Skin epidermis (tissue), 12 donors: ENCODE results near the gene GALNT12.

Source experiments
- H3K27ac ChIP-seq, 21 experiments: fragments of 200-600 bp; sonication (generic) in 11 of 21; one replicate each; pipeline ENCODE4 v1.5.0; 2020; ENCODE audit warnings: mild to moderate bottlenecking in 3 of 21, inconsistent platforms in 2 of 21, moderate library complexity in 2 of 21
- H3K4me3 ChIP-seq, 7 experiments: fragments of 200-600 bp; sonication (generic) in 2 of 7; one replicate each; pipeline ENCODE4 v1.5.0; 2020; ENCODE audit warnings: inconsistent platforms in 2 of 7, mild to moderate bottlenecking in 2 of 7, moderate library complexity in 1 of 7

The GALNT12 gene

DNA sequence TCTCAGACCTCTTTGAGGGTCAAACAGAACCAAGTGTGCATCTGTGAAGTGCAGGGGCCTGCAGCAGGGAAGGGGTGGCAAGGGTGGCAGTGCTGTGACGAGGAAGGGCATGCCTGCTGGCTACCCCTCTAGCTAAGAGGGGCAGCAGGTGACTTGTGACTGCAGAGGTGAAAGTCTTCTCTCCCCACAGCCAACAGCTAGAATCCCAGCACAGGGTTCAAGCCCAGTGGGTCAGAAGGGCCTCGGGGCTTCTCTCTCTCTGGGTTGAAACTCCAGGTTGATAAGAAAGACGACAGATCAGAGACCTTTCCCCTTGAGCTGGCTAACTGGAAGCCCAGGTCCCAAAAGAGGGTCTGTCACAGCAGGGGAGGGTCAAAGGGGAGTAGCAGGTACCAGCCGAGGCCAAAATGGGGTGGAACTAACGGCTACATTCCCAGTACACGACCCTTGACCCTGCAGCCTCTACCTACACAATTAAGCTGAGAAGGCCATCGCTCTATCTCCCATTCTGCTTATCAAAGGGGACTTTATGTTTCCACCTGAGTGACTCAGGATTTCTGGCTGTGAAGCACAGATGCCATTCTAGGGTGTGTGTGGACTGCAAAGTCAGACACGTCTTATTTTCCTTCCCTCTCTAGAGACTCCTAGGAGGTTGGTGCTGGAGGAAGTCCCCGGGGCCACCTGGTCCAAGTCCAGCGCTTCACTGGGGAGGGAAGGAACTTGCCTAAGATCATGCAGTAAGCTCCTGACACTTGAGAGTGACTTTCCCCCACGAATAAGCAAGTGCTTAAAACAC lies 25.7 kb upstream of the GALNT12 start:
- no peak overlapping the region for H3K27ac ChIP-seq
- no peak overlapping the region for H3K4me3 ChIP-seq

DNA sequence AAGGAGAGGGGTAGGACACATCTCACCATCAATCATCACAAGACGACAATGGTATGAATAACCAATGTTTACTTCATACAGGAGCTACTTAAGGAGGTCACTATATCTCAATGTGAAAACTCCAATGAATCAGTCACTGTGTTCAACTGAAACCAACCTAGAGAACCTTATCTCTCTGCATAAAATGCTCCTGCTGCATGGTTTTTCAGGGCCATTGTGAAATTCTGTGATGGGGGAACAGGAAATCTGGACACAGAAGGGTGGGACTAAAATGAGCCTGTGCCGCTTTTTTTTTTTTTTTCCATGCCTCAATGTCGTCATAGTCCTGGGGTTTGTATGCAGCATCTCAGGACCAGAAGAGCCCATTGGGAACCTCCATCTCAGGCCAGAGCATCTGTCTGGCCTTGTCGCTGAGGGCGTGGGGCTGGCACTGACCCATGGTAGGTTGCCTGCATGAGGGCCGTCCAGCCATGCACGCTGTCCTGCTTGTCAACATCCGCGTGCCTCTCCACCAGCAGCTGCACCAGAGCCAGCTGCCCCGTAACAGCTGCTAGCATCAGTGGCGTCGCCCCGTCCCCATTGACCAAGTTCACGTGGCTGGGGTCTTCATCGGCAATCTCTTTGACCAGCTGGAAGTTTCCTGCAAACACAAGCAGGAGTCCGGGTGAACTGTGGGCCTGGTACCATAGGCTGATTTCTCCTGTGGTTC lies 23.8 kb upstream of the GALNT12 start:
- Histone ChIP-seq H3K4me3 (no peak overlapping the region), H3K27ac (no peak overlapping the region)

DNA sequence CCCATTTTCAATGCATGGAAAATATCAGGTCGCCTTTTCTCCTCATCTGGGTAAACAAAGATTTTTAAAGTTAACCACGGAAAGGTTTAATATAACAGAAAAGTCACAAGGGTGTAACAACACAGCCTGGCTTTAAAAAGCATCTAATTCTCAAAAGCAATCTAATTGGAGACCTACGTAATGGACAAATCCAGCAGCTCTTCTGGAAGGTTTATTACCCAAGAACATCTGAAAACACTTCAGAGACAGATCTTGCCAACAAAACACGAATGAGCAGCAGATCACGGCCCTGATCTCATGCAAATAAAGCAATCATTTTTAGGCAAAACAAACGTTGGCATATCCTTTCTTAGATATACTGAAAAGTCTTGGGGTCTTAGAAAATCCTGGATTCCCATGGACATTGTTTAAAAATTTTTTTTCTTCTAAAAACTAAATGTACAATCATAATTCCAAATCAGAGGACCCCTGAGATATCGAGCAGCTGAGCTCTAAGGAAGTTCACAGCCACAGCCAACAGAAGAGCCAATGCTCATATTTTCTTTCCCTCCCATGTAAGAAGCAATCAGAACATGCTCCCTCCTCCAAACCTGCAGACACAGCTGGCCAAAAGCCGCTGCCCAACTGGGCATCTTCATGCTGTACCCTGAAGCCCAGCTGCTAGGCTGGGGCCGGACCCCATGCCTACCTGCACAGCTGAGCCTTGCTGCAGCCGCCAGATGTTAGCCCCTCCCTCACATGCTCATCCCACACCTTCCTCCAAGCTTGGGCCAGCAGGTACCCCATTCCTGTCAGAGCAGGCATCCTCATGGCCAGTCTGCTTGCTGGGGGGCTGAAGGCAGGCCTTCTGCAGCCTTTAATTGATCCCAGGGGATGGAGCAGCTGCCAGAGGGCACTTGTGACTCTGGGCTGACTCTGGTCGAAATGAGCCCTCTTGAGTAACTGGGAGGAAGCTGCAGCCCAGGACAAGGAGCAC lies 22.4 kb upstream of the GALNT12 start:
- Histone ChIP-seq H3K4me3 (no peak overlapping the region), H3K27ac (no peak overlapping the region)

DNA sequence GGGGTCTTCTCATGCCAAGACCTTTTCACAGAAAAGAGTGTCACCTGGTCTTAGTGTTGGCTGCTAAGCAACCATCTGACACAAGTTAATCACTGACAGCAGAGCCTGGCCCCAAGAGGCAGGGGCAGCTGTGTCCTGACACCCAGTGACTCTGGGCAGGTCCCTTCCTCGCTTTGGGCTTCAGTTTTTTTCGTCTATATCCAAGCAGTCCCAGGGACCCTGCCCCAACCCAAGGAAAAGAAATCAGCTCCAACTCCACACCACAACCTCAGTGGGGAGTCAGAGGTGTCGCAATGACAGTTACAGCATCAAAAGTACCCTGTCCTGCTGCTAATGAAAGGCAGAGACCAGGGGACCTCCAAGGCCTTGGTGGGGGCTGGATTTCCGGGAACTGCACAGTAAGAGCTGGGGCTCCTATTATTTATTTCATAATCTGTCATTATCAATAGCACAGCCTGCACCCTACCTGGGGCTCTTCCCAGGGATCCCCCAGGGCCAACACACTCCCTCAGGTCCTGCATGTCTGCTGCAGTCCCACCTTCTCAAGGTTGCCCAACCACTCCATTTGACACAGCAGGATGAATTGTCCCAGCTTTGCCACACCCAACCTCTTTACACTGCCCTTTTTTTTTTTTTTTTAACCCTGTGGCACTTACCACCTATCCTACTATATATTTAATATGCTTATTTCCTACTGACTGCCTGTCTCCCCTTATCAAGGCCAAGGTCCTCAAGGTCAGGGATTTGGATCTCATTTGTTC lies 20.5 kb upstream of the GALNT12 start:
- Histone ChIP-seq H3K27ac (no peak overlapping the region), H3K4me3 (no peak overlapping the region)

DNA sequence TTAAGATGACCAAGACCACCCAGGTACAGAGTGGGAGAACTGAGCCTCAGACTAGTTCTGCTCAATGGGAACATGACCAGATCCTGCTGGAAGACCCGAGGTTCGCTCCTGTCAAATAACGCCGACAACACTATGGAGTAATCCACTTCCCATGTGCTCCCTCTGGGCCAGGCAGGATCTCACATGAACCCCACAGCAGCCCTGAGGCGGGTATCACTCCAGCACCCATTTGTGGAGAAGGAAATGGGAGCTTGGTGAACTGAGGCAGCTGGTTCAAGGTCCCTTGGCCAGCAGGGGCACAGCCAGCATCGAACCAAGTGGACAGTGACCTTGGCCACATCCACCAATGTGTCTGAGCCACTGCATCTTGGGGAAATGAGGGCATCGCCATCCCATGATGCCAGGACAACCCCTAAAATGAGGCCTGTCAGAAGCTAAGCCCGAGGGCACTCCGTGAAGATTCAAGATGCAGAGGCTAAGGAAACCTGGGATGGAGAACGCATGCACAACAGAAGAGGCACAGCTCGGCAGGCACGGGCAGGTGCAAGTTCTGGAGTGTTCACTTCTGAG lies 19.6 kb upstream of the GALNT12 start:
- Histone ChIP-seq H3K27ac (no peak overlapping the region), H3K4me3 (no peak overlapping the region)

DNA sequence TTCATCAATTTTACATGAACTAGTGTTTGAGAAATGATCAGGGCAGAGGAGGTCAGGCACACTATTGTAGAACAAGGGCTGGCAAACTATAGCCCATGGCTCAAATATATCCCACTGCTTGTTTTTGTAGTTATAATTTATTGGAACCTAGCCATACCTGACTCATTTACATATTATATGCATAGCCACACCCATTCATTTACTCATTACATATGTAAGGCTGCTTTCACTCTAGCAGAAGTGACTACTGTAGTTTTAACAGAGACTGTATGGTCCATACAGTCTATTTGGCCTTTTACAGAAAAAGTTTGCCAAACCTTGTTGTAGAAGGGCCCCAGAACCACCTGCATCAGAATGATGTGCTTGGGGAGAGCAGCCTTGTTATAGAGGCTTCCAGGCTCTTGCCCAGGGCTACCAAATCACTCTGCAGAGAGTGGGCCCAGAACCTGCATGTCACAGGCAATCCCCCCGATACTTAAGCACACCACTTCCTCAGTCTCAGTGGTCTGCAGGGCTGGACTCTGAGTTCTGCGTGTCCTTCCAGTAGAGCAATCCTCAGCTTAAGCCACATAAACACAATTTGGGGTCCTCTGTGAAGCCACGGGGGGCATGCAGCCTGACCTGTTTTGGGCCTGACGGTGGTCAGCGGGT lies 17.9 kb upstream of the GALNT12 start:
- no peak overlapping the region for H3K27ac ChIP-seq
- H3K4me3 ChIP-seq: no peak overlapping the region

DNA sequence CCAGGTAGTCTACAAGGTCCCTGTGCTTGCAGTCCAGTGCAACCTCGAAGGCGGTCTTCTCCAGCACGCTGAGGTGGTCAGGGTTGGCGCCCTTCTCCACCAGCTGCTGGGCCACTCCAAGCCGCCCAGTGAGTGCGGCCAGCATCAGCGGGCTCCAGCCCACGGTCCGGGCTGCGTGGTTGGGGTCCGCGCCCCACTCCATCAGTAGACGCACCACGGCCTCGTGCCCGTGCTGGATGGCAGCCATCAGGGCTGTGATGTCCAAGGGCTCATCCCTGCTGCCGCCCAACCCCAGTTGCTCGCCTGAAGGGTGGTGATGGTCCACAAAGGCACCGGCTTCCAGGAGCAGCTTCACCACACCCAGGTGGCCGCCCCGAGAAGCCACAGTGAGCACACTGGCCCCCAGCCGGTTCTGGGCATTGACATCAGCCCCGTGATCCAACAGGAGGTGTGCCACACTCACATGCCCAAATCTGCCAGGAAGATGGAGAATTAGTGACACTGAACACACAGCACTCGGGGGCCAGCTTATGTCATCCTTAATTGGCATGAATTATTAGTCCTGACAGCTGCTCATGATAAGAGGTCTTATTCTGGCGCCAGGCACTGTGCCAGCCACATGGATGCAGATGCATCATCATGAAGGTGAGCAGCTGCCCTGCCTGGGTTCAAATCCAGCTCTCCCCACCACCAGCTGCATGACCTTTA lies 17.2 kb upstream of the GALNT12 start:
- Histone ChIP-seq H3K4me3 (no peak overlapping the region), H3K27ac (no peak overlapping the region)

DNA sequence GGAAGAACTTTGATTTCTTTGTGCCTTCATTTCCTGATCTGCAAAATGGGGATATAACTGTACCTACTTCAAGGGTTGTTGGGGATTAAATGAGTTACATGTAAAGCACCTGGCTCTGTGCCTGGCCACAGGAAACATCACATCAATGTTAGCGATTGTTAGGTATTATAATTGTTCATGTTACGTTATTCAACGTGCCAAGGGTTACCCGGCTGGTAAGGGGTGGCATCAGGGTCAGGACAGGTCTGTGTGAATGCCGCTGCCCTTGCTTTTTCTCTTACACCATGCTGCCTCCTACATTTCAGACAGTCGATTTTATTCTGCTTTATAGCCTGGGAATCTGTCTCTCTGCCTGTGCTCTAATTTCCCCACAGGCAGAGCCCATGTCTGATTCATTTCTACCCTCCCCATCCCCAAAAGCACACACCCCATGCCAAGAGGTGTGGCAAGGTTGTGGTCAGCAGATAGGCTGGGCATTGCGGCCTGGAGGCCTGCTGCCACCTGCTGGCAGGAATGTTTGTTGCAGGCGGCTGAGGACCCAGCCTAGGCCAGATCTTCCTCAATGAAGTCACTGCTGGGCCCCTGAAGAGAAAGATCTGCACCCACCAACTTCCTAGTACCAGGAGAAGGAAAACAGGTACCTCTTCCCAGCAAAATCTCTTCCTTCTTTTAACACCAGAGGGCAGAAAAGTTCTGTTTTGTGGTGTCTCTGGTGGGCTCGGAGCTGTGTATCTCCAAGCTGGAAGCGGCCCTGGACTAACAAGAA lies 16.4 kb upstream of the GALNT12 start:
- H3K27ac ChIP-seq: peak overlapping the region in 4 of 21 experiments; percentile 34 to 60 (median 46)
- no peak overlapping the region for H3K4me3 ChIP-seq

DNA sequence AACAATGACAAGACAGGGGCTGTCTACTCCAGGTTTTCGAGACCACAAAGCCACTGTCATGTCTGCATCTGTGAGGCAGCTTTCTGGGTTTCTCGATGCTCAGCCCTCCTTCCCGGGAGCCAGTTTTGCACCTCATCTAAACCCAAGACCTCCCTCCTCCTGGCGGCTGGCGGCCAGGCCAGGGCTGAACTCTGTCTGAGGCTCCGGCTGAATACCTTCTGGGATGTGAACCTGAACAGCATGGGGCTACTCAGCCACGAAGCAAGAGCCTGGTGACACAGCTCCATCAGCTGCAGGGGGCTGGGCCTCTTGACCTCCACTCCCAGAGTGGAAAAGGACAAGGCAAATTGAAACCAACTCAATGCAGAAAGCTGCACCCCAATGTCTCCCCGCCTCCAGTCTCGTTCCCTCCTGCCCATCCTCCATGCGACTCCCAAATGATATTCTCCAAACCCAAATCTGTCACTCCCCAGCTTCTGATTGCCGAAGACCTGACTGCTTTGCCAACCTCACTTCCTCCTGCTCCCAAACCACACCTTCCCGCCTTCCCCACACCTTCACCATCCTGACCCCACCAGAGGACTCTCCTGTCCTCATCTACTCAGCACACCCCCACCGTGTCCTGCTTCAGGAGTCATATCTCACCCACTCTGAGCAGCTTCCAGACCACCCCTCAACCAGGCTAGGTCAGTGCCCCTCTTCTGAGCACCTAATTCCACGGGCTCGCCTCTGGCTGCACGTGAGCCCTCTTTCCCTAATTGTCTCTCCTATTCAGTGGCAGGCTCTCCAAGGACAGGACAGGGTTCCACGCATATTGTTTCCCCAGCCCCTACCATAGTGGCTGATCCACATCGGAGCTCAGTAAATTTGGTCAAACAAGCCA lies 15.6 kb upstream of the GALNT12 start:
- peak overlapping the region in 4 of 21 experiments; percentile 34 to 60 (median 46) for H3K27ac ChIP-seq

DNA sequence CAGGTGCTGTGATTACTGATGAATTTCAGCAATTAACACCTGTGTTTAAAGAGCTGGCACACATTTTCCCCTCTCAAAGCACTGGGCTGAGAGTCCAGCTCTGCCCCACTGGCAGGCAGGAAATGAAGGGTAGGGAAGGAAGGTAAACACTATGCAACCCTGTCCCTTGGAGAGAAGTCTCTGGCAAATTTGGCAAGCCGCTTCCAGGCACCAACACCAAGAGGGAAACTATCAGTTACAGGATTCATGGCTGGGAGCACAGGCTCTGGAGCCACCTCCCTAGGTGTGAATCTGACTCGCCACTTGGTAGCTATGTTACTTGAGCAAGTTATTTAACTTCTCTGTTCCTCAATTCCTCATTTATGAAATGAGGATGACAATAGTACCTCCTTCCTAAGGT lies 14.4 kb upstream of the GALNT12 start:
- no peak overlapping the region for H3K27ac ChIP-seq
- H3K4me3 ChIP-seq: no peak overlapping the region

More for the DNA sequence above, 15.6 kb upstream of the GALNT12 start:
- no peak overlapping the region for H3K4me3 ChIP-seq

DNA sequence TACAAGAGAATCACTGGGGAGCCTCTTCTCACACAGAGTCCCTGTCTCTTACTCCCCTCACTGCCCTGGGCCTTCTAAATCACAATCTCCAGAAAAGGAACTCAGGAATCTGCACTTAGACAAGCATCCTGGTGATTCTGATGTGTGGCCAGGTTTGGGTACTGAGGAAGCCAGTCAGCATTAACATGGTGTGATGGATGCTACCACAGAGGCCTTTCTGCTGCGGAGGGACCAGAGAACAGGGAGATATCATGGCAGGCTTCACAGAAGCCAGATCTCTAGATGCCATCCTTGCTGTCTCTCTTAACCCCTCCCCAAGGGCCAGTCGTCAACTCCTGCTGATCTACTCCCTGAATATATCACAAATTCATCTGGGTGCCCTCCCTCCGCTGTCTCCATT lies 12.7 kb upstream of the GALNT12 start:
- Histone ChIP-seq H3K4me3 (no peak overlapping the region), H3K27ac (no peak overlapping the region)

DNA sequence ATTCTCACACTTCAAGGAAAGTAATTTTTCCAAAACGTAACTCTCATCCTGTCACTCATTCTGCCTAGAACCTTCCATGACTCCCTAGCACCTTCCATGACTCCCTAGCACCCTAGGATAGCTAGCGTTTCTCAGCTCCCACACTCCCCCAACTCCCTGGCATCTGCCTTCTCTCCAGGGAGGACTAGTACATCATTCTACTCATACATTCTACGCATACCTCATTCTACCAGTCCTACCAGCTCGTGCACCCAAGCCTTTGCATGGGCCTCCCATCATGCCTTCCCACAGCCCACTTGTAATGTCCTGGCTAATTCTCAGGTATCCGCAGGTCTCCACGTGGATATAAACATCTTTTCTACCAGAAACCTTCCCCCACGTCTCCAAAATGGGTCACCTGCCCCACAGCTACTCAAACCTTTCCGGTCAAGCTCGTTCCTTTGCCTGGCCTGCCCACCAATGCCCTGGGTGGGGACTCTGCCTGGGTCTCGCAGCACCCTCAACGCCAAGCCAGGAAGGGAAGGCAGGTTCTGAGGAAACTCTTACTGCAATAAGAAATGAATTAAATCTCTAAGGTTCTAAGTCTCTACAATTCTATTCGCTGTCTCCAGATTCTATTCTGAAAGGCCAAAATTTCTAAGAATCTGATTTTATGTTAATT lies 12.0 kb upstream of the GALNT12 start:
- Histone ChIP-seq H3K27ac (peak overlapping the region in 5 of 21 experiments; percentile 46 to 82 (median 57)), H3K4me3 (peak overlapping the region; percentile 49 to 57 (median 53))

DNA sequence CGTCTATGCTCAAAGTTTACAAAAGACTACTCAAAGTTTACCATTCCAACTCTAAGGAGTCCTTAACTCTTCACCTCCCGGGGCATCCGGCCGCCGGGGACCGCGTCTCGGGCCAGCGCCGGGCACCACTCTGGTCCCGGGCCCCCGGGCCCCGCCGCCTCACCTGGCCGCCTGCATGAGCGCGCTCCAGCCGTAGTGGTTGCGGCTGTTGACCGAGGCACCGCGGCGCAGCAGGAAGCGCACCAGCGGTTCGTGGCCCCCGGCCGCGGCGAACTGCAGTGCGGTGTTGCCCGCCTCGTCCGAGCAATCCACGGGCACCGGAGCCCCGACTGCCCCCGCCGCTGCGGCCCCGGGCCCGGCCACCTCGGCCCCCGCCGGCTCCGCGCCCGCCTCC lies 11.5 kb upstream of the GALNT12 start:
- peak overlapping the region; percentile 49 to 57 (median 53) for H3K4me3 ChIP-seq
- peak overlapping the region in 7 of 21 experiments; percentile 28 to 82 (median 48) for H3K27ac ChIP-seq

DNA sequence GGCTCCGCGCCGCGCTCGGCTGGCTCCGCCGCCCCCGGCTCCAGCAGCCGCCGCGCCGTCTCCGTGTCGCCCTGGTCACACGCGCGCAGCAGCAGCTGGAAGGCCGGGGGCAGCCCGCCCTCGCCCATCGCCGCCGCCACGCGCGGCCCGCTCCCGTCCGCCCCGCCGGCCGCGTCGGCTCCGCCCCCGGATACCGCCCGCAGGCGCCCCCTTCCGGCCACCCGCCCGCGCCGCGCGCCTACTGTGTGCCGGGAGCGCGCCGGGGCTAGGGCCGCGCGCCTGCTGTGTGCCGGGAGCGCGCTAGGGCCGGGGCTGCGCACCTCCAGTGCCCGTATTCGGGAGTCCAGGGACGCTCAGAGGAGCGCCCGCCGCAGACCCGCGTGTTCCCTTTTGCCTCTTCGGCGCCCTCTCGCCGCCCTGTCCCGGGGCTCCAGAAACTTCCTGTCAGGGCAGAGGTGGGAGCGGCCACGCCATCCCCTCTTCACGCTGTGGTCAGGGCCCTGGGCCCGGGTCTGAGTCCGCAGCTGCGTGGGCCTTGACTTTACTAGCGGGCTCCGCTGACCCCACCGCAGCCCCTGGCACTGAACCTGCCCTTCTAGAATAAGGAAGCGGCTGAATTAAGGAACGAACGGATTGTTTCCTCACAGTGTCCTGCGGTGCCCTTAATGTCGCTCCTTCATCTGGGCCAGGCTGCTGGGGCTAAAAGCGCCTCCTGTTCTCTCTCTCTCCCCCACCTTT lies 10.9 kb upstream of the GALNT12 start, which contains the start of gene ANKS6:
Gene ANKS6 (minus strand): TSS at position 192 of the 738 bp plus-strand sequence. CDS start 64 bp downstream, at position 128.
- Histone ChIP-seq H3K4me3 (peak within 1 kb of the TSS; percentile 49 to 57 (median 53)), H3K27ac (peak within 1 kb of the TSS in 16 of 21 experiments; percentile 19 to 82 (median 64))

DNA sequence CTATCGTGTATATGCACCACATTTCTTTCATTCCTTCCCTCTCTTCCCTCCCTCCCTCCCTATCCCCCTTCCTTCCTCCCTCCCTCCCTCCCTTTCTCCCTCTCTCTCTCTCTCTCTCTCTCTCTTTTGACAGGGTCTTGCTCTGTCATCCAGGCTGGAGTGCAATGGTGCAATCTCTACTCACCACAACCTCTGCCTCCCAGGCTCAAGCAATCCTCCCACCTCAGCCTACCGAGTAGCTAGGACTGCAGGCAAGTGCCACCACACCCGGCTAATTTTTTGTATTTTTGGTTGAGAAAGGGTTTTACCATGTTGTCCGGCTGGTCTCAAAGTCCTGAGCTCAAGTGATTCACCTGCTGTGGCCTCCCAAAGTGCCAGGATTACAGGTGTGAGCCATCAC lies 10.0 kb upstream of the GALNT12 start:
- no peak overlapping the region for H3K4me3 ChIP-seq
- no peak overlapping the region for H3K27ac ChIP-seq
